GM12878 (cell line): ENCODE data around the gene CNTNAP2. TPM values are rescaled to one million over a fixed set of nuclear protein-coding genes. Genes with fewer than 3 reads are reported as not detected.

ENCODE experiments used
- ATAC-seq: fragments of 200-7000 bp; cut with Tn5 transposase; 3 replicates; pipeline ENCODE4 v1.9.1; 2020; ENCODE audit warnings: mild to moderate bottlenecking, moderate library complexity
- BruUV-seq: library from RNA; stranded (reverse); fragments of 400-500 nt; replicated peaks from 2 replicates; lab custom pipeline; 2021; lab: Mats Ljungman, UMichigan
- CTCF ChIA-PET: fragments of 300-600 bp; sonication (Branson Sonifier 250); formaldehyde crosslinking; extraction: SDS; loops from one replicate; lab custom pipeline; 2021; ENCODE audit warnings: inconsistent platforms; lab: Yijun Ruan, JAX
- POLR2A ChIA-PET: fragments of 350-600 bp; formaldehyde crosslinking; extraction: SDS; loops from one replicate; lab custom pipeline; 2021; ENCODE audit warnings: inconsistent platforms; lab: Charles Lee
- RAD21 ChIA-PET: fragments of 300-600 bp; sonication (Branson Sonifier 250); formaldehyde crosslinking; loops from one replicate; lab custom pipeline; 2023; ENCODE audit warnings: antibody characterized with exemption; ENCODE audit not compliant: unreplicated experiment; lab: Charles Lee
- SMC1A ChIA-PET: fragments of 300-600 bp; sonication (Branson Sonifier 250); formaldehyde crosslinking; loops from one replicate; lab custom pipeline; 2023; ENCODE audit not compliant: unreplicated experiment, uncharacterized antibody; lab: Charles Lee
- DNase-seq: peaks from one replicate; pipeline ENCODE4 v3.0.0-alpha.2; 2011; ENCODE audit warnings: low read depth, low spot score
- FAIRE-seq: peaks from 3 replicates; lab custom pipeline; 2011; peaks lifted over from hg19 to GRCh38; lab: Jason Lieb, UNC
- H2AFZ ChIP-seq: 2 replicates; pipeline ENCODE4 v1.6.0; 2011; ENCODE audit warnings: low read depth, low read length, control low read depth; ENCODE audit not compliant: control insufficient read depth
- H3K27ac ChIP-seq: 2 replicates; pipeline ENCODE4 v1.5.1; 2011; ENCODE audit warnings: control low read depth; ENCODE audit not compliant: control insufficient read depth, insufficient read depth
- H3K27me3 ChIP-seq, 2 experiments: replicated peaks in 1 of 2; 2 replicates each; pipeline versions ENCODE4 v1.6.0 to v1.6.1; 2011; ENCODE audit warnings: low read length in 1 of 2; ENCODE audit not compliant: control insufficient read depth in 2 of 2, insufficient read depth in 2 of 2
- H3K36me3 ChIP-seq, 2 experiments: 2 replicates each; pipeline ENCODE4 v1.5.1; 2011; ENCODE audit warnings: low read length in 1 of 2; ENCODE audit not compliant: control insufficient read depth in 2 of 2, insufficient read depth in 2 of 2
- H3K4me1 ChIP-seq: 2 replicates; pipeline ENCODE4 v1.6.1; 2011; ENCODE audit warnings: mild to moderate bottlenecking, low read length, moderate library complexity, mixed read lengths; ENCODE audit not compliant: control insufficient read depth, insufficient read depth
- H3K4me2 ChIP-seq: 2 replicates; pipeline ENCODE4 v1.6.0; 2011; ENCODE audit warnings: control low read depth; ENCODE audit not compliant: control insufficient read depth, insufficient read depth
- H3K4me3 ChIP-seq: fragments of 200-600 bp; sonication (generic); 2 replicates; pipeline ENCODE4 v1.5.1; 2016
- H3K79me2 ChIP-seq: 2 replicates; pipeline ENCODE4 v1.6.0; 2011; ENCODE audit warnings: low read length; ENCODE audit not compliant: control insufficient read depth, insufficient read depth
- H3K9ac ChIP-seq: 2 replicates; pipeline ENCODE4 v1.8.0; 2011; ENCODE audit warnings: low read length, control low read depth, mixed read lengths; ENCODE audit not compliant: control insufficient read depth, insufficient read depth
- H3K9me3 ChIP-seq: replicated peaks from 3 replicates; pipeline ENCODE4 v1.5.1; 2011; ENCODE audit warnings: mild to moderate bottlenecking, low read length; ENCODE audit not compliant: control insufficient read depth, insufficient read depth
- H4K20me1 ChIP-seq: 2 replicates; pipeline ENCODE4 v1.6.0; 2011; ENCODE audit not compliant: control insufficient read depth, insufficient read depth
- DPF2 ChIP-seq: fragments of 450-650 bp; IDR thresholded peaks from 2 replicates; pipeline ENCODE4 v1.6.1; 2017; ENCODE audit warnings: mild to moderate bottlenecking
- MYC ChIP-seq: IDR thresholded peaks from 2 replicates; pipeline ENCODE4 v1.6.1; 2011; ENCODE audit warnings: mild to moderate bottlenecking, low read length, moderate library complexity, inconsistent platforms; ENCODE audit not compliant: insufficient read depth, insufficient replicate concordance, insufficient read length, severe bottlenecking
- PML ChIP-seq: IDR thresholded peaks from 2 replicates; pipeline ENCODE4 v1.6.1; 2012; ENCODE audit warnings: low read length, inconsistent platforms
- RAD51 ChIP-seq: fragments of 450-650 bp; IDR thresholded peaks from 2 replicates; pipeline ENCODE4 v1.6.1; 2016; ENCODE audit warnings: moderate library complexity, mild to moderate bottlenecking, inconsistent platforms
- RELA ChIP-seq: fragments of 450-650 bp; IDR thresholded peaks from 2 replicates; pipeline ENCODE4 v1.8.0; 2014; ENCODE audit warnings: borderline replicate concordance; ENCODE audit not compliant: partially characterized antibody
- SPI1 ChIP-seq: IDR thresholded peaks from 2 replicates; pipeline ENCODE4 v1.6.1; 2011; ENCODE audit warnings: low read depth, mild to moderate bottlenecking, low read length, moderate library complexity, borderline replicate concordance; ENCODE audit not compliant: insufficient read depth
- YBX1 ChIP-seq: fragments of 450-650 bp; IDR thresholded peaks from 2 replicates; pipeline ENCODE4 v1.6.1; 2016; ENCODE audit warnings: antibody characterized with exemption
- ZBTB33 ChIP-seq: fragments of 450-650 bp; IDR thresholded peaks from 2 replicates; pipeline ENCODE4 v1.6.1; 2017; ENCODE audit warnings: mild to moderate bottlenecking
- WGBS: methylation state at CpG from one replicate; pipeline ENCODE4 v1.1.6; 2016; ENCODE audit warnings: low lambda C conversion rate; ENCODE audit not compliant: insufficient replicate concordance, insufficient coverage; ENCODE audit errors: missing lambda C conversion rate; 5-methylcytosine and 5-hydroxymethylcytosine counted together
- in situ Hi-C: fragments of 300-500 bp; cut with MboI; formaldehyde crosslinking; loops from 9 replicates; pipeline ENCODE4 v1.14.3; 2018; ENCODE audit warnings: mixed read lengths
- intact Hi-C: fragments of 100-400 bp; cut with micrococcal nuclease; formaldehyde crosslinking; loops from one replicate; pipeline ENCODE4 v1.14.2; 2022; ENCODE audit not compliant: unreplicated experiment
- polyA plus RNA-seq, 11 experiments: library from polyadenylated mRNA; depleted of rRNA in 4 of 11; unstranded in 6 of 11; stranded (reverse) in 5 of 11; fragments of >200 nt; fragmentation: Nextera tagmentation in 4 of 11; fragmentation: Illumina TruSeq in 1 of 11; extraction: Ambion mirVana in 4 of 11; extraction: Trizol in 1 of 11; gene quantifications; 1 replicate in 1 of 11; 2 replicates in 10 of 11; pipeline versions ENCODE4 v1.2.1 to v1.2.3, GENCODE V29; 2011 to 2016; ENCODE audit warnings: inconsistent platforms in 2 of 11, missing spikeins in 2 of 11, low read depth in 1 of 11
- total RNA-seq, 4 experiments: library from RNA; depleted of rRNA in 3 of 4; stranded (reverse); fragments of >200 nt in 3 of 4; fragmentation: Illumina TruSeq in 1 of 4; extraction: Trizol in 1 of 4; gene quantifications; 2 replicates each; pipeline versions ENCODE4 v1.2.1 to v1.2.3, GENCODE V29; 2013 to 2021

CNTNAP2 gene
- total and polyA plus RNA-seq, 10 of the 15 experiments (the other 5 are each of a cell fraction or from before 2014, with no cell fraction given) = 0.03 to 0.08 (median 0.03) TPM; not detected in 7

- intact Hi-C loops (no loop called here), in situ Hi-C loops (no loop called here)
- FAIRE-seq = no peak
- Histone ChIP-seq H3K4me3 (no peak overlapping the region), H3K27me3 (no peaks in the 10 kb centered on the region), H3K9ac (no peak overlapping the region), H3K9me3 (no peaks in the 10 kb centered on the region), H3K79me2 (no peaks in the 10 kb centered on the region), H3K27ac (no peak overlapping the region), H3K4me1 (no peaks in the 10 kb centered on the region), H4K20me1 (no peaks in the 10 kb centered on the region), H3K36me3 (no peaks in the 10 kb centered on the region), H2AFZ (no peak overlapping the region), H3K4me2 (no peak overlapping the region)
- ChIA-PET RAD21 (no interaction called here), SMC1A (no interaction called here), POLR2A (no interaction called here), CTCF (interaction anchor here (1.1 kb wide), 1 partner anchor 11 kb away, joined by 3 read pairs; no protein-coding TSS in a partner anchor)
- DNase-seq = no peak
- ATAC-seq = no peak
- 0% methylated on average over 1 of the region's 1 CpG for WGBS
- TF ChIP-seq DPF2 (no peak), MYC (no peak), ZBTB33 (no peak)
- no TSS peak for BruUV-seq
Observed at GRCh38 chr7:148234715-148235114, 2118.1 kb downstream of the CNTNAP2 start.

GRCh38 chr7:148238761-148239325 is 2122.2 kb downstream of the CNTNAP2 start:
- ChIA-PET POLR2A (no interaction called here), RAD21 (no interaction called here), SMC1A (no interaction called here), CTCF (no interaction called here)
- Histone ChIP-seq H3K4me3 (no peak overlapping the region), H3K9me3 (no peaks in the 10 kb centered on the region), H3K4me2 (no peak overlapping the region), H3K36me3 (no peaks in the 10 kb centered on the region), H3K27ac (no peak overlapping the region), H3K4me1 (no peaks in the 10 kb centered on the region), H3K27me3 (no peaks in the 10 kb centered on the region; a peak in 1 of 4 replicates), H3K9ac (no peak overlapping the region), H4K20me1 (no peaks in the 10 kb centered on the region; the same call in 1 of the 2 replicates), H3K79me2 (no peaks in the 10 kb centered on the region), H2AFZ (no peak overlapping the region)
- 3% methylated on average over 1 of the region's 1 CpG for WGBS
- intact Hi-C loops = no loop called here
- TF ChIP-seq RAD51 (no peak), PML (no peak), RELA (no peak), SPI1 (no peak), YBX1 (no peak)
- in situ Hi-C loops = no loop called here
- no peak for ATAC-seq
- no TSS peak for BruUV-seq
- no peak for FAIRE-seq
- DNase-seq = no peak
